GM23338 (cell line): ENCODE data around the gene GALNT14. TPM values are rescaled to one million over a fixed set of nuclear protein-coding genes. Genes with fewer than 3 reads are reported as not detected.

ENCODE experiments used
- ATAC-seq: fragments of 200-7000 bp; cut with Tn5 transposase; 3 replicates; pipeline ENCODE4 v1.9.1; 2020
- DNase-seq: peaks from one replicate; pipeline ENCODE4 v3.0.0-alpha.2; 2015; ENCODE audit warnings: low spot score
- H2AFZ ChIP-seq: fragments of 200-600 bp; sonication (generic); 2 replicates; pipeline ENCODE4 v1.8.0; 2016; ENCODE audit warnings: antibody characterized with exemption, mild to moderate bottlenecking, moderate library complexity
- H3F3A ChIP-seq: fragments of 200-600 bp; sonication (generic); replicated peaks from 2 replicates; pipeline ENCODE4 v1.8.0; 2017; ENCODE audit warnings: antibody characterized with exemption, mixed run types, low read depth
- H3K27ac ChIP-seq: fragments of 200-600 bp; sonication (generic); 2 replicates; pipeline ENCODE4 v1.6.1; 2016; ENCODE audit warnings: low read depth
- H3K27me3 ChIP-seq: fragments of 200-600 bp; sonication (generic); 2 replicates; pipeline ENCODE4 v1.8.0; 2016; ENCODE audit warnings: mild to moderate bottlenecking, mixed run types, moderate library complexity; ENCODE audit not compliant: insufficient read depth
- H3K36me3 ChIP-seq: fragments of 200-600 bp; sonication (generic); 2 replicates; pipeline ENCODE4 v1.8.0; 2016; ENCODE audit warnings: mild to moderate bottlenecking; ENCODE audit not compliant: insufficient read depth
- H3K4me1 ChIP-seq: fragments of 200-600 bp; sonication (generic); 2 replicates; pipeline ENCODE4 v1.8.0; 2016; ENCODE audit warnings: mild to moderate bottlenecking, moderate library complexity; ENCODE audit not compliant: insufficient read depth
- H3K4me2 ChIP-seq: fragments of 200-600 bp; sonication (generic); 2 replicates; pipeline ENCODE4 v1.7.1; 2017; ENCODE audit warnings: mixed run types
- H3K4me3 ChIP-seq: fragments of 200-600 bp; sonication (generic); 2 replicates; pipeline ENCODE4 v1.6.1; 2016; ENCODE audit warnings: mixed run types
- H3K79me2 ChIP-seq: fragments of 200-600 bp; sonication (generic); replicated peaks from 2 replicates; pipeline ENCODE4 v1.8.0; 2017; ENCODE audit warnings: mild to moderate bottlenecking; ENCODE audit not compliant: insufficient read depth
- H3K9me2 ChIP-seq: fragments of 200-600 bp; sonication (generic); 2 replicates; pipeline ENCODE4 v1.8.0; 2017; ENCODE audit not compliant: insufficient read depth
- H4K20me1 ChIP-seq: fragments of 200-600 bp; sonication (generic); replicated peaks from 2 replicates; pipeline ENCODE4 v1.8.0; 2017; ENCODE audit warnings: mild to moderate bottlenecking; ENCODE audit not compliant: insufficient read depth
- H3K27ac Mint-ChIP-seq: 2 replicates; pipeline ENCODE4 v1.8.0; 2020; ENCODE audit warnings: inconsistent platforms, mild to moderate bottlenecking, moderate library complexity, mixed read lengths
- H3K27me3 Mint-ChIP-seq: 3 replicates; pipeline ENCODE4 v1.8.0; 2022; ENCODE audit warnings: low read depth, mild to moderate bottlenecking, moderate library complexity, mixed read lengths, inconsistent platforms; ENCODE audit not compliant: insufficient read depth, poor library complexity
- H3K36me3 Mint-ChIP-seq: 3 replicates; pipeline ENCODE4 v1.8.0; 2021; ENCODE audit warnings: low read depth, mild to moderate bottlenecking, inconsistent platforms, moderate library complexity, mixed read lengths
- H3K4me1 Mint-ChIP-seq: 3 replicates; pipeline ENCODE4 v1.8.0; 2020; ENCODE audit warnings: mild to moderate bottlenecking, inconsistent platforms, mixed read lengths
- H3K4me3 Mint-ChIP-seq: 3 replicates; pipeline ENCODE4 v1.8.0; 2021; ENCODE audit warnings: moderate library complexity, mild to moderate bottlenecking, inconsistent platforms, mixed read lengths
- H3K9me3 Mint-ChIP-seq: 3 replicates; pipeline ENCODE4 v1.8.0; 2020; ENCODE audit warnings: moderate library complexity, mild to moderate bottlenecking, inconsistent platforms, mixed read lengths
- CREB1 ChIP-seq: fragments of 250-450 bp; sonication (Bioruptor Pico); IDR thresholded peaks from 2 replicates; pipeline ENCODE4 v1.5.0; 2020; ENCODE audit warnings: low read depth, mild to moderate bottlenecking, moderate library complexity
- CTCF ChIP-seq, 2 experiments: fragments of 200-600 bp in 1 of 2; sonication (generic) in 1 of 2; conservative IDR thresholded peaks; 2 replicates each; pipeline versions ENCODE4 v1.5.1 to v1.6.1; 2016 to 2017; ENCODE audit warnings: antibody characterized with exemption in 2 of 2, low read depth in 2 of 2, mild to moderate bottlenecking in 2 of 2, moderate library complexity in 1 of 2
- ETS1 ChIP-seq: IDR thresholded peaks from 2 replicates; pipeline ENCODE4 v1.6.1; 2016; ENCODE audit warnings: antibody characterized with exemption
- EZH2 ChIP-seq: fragments of 200-600 bp; sonication (generic); IDR thresholded peaks from one replicate; pipeline ENCODE4 v1.8.0; 2017; ENCODE audit warnings: antibody characterized with exemption, mild to moderate bottlenecking, low read depth; ENCODE audit not compliant: unreplicated experiment
- EZH2phosphoT487 ChIP-seq: fragments of 200-600 bp; sonication (generic); IDR thresholded peaks from one replicate; pipeline ENCODE4 v1.8.1; 2018; ENCODE audit warnings: antibody characterized with exemption; ENCODE audit not compliant: unreplicated experiment
- JUNB ChIP-seq: IDR thresholded peaks from one replicate; pipeline ENCODE4 v1.6.1; 2016; ENCODE audit warnings: antibody characterized with exemption; ENCODE audit not compliant: unreplicated experiment
- NANOG ChIP-seq: IDR thresholded peaks from 2 replicates; pipeline ENCODE4 v1.6.1; 2016; ENCODE audit warnings: antibody characterized with exemption, borderline replicate concordance
- POLR2AphosphoS5 ChIP-seq: IDR thresholded peaks from 2 replicates; pipeline ENCODE4 v1.6.1; 2016; ENCODE audit warnings: antibody characterized with exemption, low read depth
- STAT1 ChIP-seq: IDR thresholded peaks from one replicate; pipeline ENCODE4 v1.6.1; 2016; ENCODE audit warnings: antibody characterized with exemption; ENCODE audit not compliant: unreplicated experiment
- ZNF114 ChIP-seq: fragments of 250-450 bp; sonication (Bioruptor Pico); IDR thresholded peaks from 2 replicates; pipeline ENCODE4 v1.5.0; 2020; ENCODE audit warnings: mild to moderate bottlenecking, moderate library complexity
- ZNF331 ChIP-seq: fragments of 250-450 bp; sonication (Bioruptor Pico); IDR thresholded peaks from 2 replicates; pipeline ENCODE4 v1.5.0; 2020; ENCODE audit warnings: low read depth, mild to moderate bottlenecking, moderate library complexity
- ZNF462 ChIP-seq: fragments of 250-450 bp; sonication (Bioruptor Pico); IDR thresholded peaks from 2 replicates; pipeline ENCODE4 v1.5.0; 2020; ENCODE audit warnings: mild to moderate bottlenecking, moderate library complexity
- polyA plus RNA-seq: library from polyadenylated mRNA; unstranded; fragments of >200 nt; fragmentation: Nextera tagmentation; extraction: Ambion mirVana; gene quantifications from 2 replicates; pipeline ENCODE4 v1.2.1, GENCODE V29; 2016
- total RNA-seq: library from RNA; depleted of rRNA; stranded (reverse); fragments of >200 nt; shearing (Covaris generic); gene quantifications from 2 replicates; pipeline ENCODE4 v1.2.3, GENCODE V29; 2014
- TF ChIP-seq, protein P1 (sequence below): IDR thresholded peaks from one replicate; pipeline ENCODE4 v1.6.1; 2018; ENCODE audit warnings: antibody characterized with exemption; ENCODE audit not compliant: unreplicated experiment

Gene GALNT14
- total and polyA plus RNA-seq, 2 experiments from 2014 or later, result 5.4 to 7.7 TPM

DNA sequence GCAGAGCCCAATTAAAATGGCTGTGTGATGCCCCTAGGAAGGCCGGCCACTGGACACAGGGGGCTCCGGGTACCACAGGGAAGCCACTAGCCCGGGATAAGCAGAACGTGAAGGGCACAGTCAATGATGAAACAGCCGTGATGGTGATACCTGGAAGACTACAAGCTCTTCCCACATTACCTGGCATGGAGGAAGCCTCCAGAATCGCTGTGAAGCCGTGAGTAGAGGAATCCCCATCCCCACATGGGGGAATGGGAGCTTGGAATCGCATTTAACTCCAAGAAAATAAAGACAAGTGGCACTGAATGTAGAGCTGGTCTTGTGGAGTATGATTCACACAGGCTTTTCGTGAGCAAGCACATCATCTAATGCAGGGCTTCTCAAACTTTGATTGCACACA is 16.1 kb downstream of the GALNT14 start:
- DNase-seq (no peak), ATAC-seq (no peak)
- H3K27me3 ChIP-seq, result no peaks in the 10 kb centered on the region
- Mint-ChIP-seq H3K9me3 (no peaks in the 10 kb centered on the region), H3K27ac (no peak overlapping the region), H3K4me1 (peaks cover 7% of the 10 kb centered on the region), H3K36me3 (no peaks in the 10 kb centered on the region), H3K4me3 (no peak overlapping the region), H3K27me3 (no peaks in the 10 kb centered on the region)
- H3K4me3 ChIP-seq, result no peak overlapping the region
- H2AFZ ChIP-seq, result no peak overlapping the region
- no peaks in the 10 kb centered on the region for H3K9me2 ChIP-seq
- H3K27ac ChIP-seq, result no peak overlapping the region
- no peaks in the 10 kb centered on the region; the same call in 1 of the 2 replicates for H4K20me1 ChIP-seq
- TF ChIP-seq, protein P1, sequence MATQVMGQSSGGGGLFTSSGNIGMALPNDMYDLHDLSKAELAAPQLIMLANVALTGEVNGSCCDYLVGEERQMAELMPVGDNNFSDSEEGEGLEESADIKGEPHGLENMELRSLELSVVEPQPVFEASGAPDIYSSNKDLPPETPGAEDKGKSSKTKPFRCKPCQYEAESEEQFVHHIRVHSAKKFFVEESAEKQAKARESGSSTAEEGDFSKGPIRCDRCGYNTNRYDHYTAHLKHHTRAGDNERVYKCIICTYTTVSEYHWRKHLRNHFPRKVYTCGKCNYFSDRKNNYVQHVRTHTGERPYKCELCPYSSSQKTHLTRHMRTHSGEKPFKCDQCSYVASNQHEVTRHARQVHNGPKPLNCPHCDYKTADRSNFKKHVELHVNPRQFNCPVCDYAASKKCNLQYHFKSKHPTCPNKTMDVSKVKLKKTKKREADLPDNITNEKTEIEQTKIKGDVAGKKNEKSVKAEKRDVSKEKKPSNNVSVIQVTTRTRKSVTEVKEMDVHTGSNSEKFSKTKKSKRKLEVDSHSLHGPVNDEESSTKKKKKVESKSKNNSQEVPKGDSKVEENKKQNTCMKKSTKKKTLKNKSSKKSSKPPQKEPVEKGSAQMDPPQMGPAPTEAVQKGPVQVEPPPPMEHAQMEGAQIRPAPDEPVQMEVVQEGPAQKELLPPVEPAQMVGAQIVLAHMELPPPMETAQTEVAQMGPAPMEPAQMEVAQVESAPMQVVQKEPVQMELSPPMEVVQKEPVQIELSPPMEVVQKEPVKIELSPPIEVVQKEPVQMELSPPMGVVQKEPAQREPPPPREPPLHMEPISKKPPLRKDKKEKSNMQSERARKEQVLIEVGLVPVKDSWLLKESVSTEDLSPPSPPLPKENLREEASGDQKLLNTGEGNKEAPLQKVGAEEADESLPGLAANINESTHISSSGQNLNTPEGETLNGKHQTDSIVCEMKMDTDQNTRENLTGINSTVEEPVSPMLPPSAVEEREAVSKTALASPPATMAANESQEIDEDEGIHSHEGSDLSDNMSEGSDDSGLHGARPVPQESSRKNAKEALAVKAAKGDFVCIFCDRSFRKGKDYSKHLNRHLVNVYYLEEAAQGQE, result no peak
- no peak for TF ChIP-seq ZNF462 (CRISPR knock-in tag)
- no peak for TF ChIP-seq ZNF114 (CRISPR knock-in tag)
- no peak for TF ChIP-seq ETS1
- TF ChIP-seq CTCF (conservative IDR thresholded peaks at IDR 0.05; ENCODE audit: low read depth in 2 of 2), result no peak
- TF ChIP-seq ZNF331 (CRISPR knock-in tag), result no peak
- no peak for TF ChIP-seq EZH2phosphoT487
- TF ChIP-seq EZH2, result no peak
- no peak for TF ChIP-seq JUNB
- TF ChIP-seq NANOG, result no peak
- no peak for TF ChIP-seq STAT1
- no peak for TF ChIP-seq CREB1 (CRISPR knock-in tag)
- TF ChIP-seq POLR2AphosphoS5, result no peak
- no peaks in the 10 kb centered on the region for H3K4me1 ChIP-seq
- no peak overlapping the region for H3K4me2 ChIP-seq
- no peaks in the 10 kb centered on the region for H3K79me2 ChIP-seq
- no peaks in the 10 kb centered on the region for H3K36me3 ChIP-seq
- no peaks in the 10 kb centered on the region for H3F3A ChIP-seq
